Endothelial cell (in vitro differentiated cells): ENCODE data around the gene UVRAG. TPM values are rescaled to one million over a fixed set of nuclear protein-coding genes. Genes with fewer than 3 reads are reported as not detected.

ENCODE experiments used
- DNase-seq: peaks from one replicate; pipeline ENCODE4 v3.0.0; 2021; ENCODE audit warnings: low spot score
- H3K27ac Mint-ChIP-seq: one replicate; pipeline ENCODE4 v1.8.0; 2021; ENCODE audit warnings: mixed read lengths, inconsistent platforms; ENCODE audit not compliant: unreplicated experiment
- H3K27me3 Mint-ChIP-seq: one replicate; pipeline ENCODE4 v1.8.0; 2021; ENCODE audit warnings: mild to moderate bottlenecking, moderate library complexity, mixed read lengths, inconsistent platforms; ENCODE audit not compliant: unreplicated experiment
- H3K36me3 Mint-ChIP-seq: one replicate; pipeline ENCODE4 v1.8.0; 2021; ENCODE audit warnings: mild to moderate bottlenecking, low read depth, mixed read lengths, inconsistent platforms; ENCODE audit not compliant: unreplicated experiment
- H3K4me1 Mint-ChIP-seq: one replicate; pipeline ENCODE4 v1.8.0; 2021; ENCODE audit warnings: mild to moderate bottlenecking, mixed read lengths, inconsistent platforms; ENCODE audit not compliant: unreplicated experiment
- H3K4me3 Mint-ChIP-seq: one replicate; pipeline ENCODE4 v1.8.0; 2021; ENCODE audit warnings: mild to moderate bottlenecking, mixed read lengths, inconsistent platforms; ENCODE audit not compliant: unreplicated experiment
- H3K9me3 Mint-ChIP-seq: one replicate; pipeline ENCODE4 v1.8.0; 2021; ENCODE audit warnings: mixed read lengths, inconsistent platforms; ENCODE audit not compliant: unreplicated experiment
- total RNA-seq: library from RNA; stranded (reverse); fragmentation: NEBNext Ultra II Directional; extraction: Animal tissue kit (Norgen Biotek cat#: 25700); gene quantifications from one replicate; pipeline ENCODE4 v1.2.1, GENCODE V29; 2021; ENCODE audit not compliant: unreplicated experiment
- TF ChIP-seq, protein P1 (sequence below): fragments of 200-600 bp; sonication (generic); IDR thresholded peaks from one replicate; pipeline ENCODE4 v1.5.0; 2021; ENCODE audit warnings: antibody characterized with exemption; ENCODE audit not compliant: unreplicated experiment

UVRAG gene
- total RNA-seq, 1 donor from 2014 or later: 25.0 TPM

DNA sequence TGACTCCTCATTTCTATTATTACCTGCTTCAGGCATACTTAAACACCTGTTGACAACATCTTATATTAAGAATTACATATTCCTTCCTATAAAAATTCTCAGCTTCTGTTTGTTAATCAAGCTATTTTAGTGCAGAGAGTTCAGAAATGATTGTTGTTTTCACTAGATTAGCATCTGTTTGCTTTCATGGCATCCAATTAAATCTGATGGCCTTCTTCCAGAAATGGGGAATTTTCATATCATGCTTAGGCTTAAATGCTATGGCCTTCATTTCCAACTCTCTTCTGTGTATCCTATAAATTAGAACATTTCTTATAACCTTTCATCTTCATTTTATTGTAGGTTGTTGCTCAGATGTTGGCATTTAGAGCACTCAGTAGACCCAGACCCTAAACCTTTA lies 211.3 kb downstream of the UVRAG start:
- Mint-ChIP-seq H3K4me1 (peaks cover 9% of the 10 kb centered on the region), H3K36me3 (peaks cover 15% of the 10 kb centered on the region), H3K4me3 (no peak overlapping the region), H3K27me3 (peaks cover 3% of the 10 kb centered on the region), H3K9me3 (no peaks in the 10 kb centered on the region), H3K27ac (no peak overlapping the region)
- no peak for DNase-seq
- TF ChIP-seq, protein P1, sequence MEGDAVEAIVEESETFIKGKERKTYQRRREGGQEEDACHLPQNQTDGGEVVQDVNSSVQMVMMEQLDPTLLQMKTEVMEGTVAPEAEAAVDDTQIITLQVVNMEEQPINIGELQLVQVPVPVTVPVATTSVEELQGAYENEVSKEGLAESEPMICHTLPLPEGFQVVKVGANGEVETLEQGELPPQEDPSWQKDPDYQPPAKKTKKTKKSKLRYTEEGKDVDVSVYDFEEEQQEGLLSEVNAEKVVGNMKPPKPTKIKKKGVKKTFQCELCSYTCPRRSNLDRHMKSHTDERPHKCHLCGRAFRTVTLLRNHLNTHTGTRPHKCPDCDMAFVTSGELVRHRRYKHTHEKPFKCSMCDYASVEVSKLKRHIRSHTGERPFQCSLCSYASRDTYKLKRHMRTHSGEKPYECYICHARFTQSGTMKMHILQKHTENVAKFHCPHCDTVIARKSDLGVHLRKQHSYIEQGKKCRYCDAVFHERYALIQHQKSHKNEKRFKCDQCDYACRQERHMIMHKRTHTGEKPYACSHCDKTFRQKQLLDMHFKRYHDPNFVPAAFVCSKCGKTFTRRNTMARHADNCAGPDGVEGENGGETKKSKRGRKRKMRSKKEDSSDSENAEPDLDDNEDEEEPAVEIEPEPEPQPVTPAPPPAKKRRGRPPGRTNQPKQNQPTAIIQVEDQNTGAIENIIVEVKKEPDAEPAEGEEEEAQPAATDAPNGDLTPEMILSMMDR: no peak

DNA sequence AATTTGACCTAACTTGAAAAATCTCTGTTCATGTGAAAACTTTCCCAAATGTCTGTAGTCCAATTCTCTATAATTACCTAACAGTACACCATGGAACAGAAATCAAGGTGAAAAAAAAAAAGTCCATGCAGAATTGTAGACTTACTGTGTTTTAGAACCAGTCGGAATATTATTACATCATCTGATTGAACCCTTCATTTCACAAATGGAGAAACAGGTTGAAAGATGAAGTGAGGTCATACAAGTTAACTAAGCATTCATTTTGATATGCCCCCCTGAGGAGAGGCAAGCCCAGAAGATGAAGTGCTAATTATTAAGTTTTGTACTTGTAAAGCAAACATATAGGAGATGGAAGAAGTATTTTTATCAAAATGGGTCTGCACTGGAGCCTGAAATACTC lies 211.9 kb downstream of the UVRAG start:
- H3K4me3 Mint-ChIP-seq: no peak overlapping the region
- H3K36me3 Mint-ChIP-seq: peaks cover 12% of the 10 kb centered on the region
- peaks cover 3% of the 10 kb centered on the region for H3K27me3 Mint-ChIP-seq
- TF ChIP-seq, protein P1: no peak
- H3K9me3 Mint-ChIP-seq: no peaks in the 10 kb centered on the region
- peaks cover 9% of the 10 kb centered on the region for H3K4me1 Mint-ChIP-seq
- no peak overlapping the region for H3K27ac Mint-ChIP-seq
- no peak for DNase-seq

DNA sequence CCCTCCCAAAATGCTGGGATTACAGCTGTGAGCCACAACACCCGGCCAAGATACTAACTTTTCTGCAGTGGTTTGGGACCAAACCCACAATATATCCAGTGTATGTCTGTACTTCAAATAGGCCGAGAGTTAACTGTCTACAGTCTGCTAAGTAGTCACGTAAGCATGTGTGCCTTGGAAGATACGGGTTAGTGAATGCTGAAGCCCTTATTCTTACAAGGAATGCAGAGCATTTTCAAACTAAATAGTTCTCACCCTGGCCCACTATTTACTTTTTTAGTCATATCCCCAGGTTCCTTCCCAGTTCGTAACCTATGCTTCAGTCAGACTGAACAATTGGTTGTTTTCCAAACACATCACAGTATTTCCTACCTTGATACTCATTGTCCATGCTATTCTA lies 215.3 kb downstream of the UVRAG start:
- Mint-ChIP-seq H3K27me3 (peaks cover 5% of the 10 kb centered on the region), H3K9me3 (no peaks in the 10 kb centered on the region), H3K27ac (no peak overlapping the region), H3K36me3 (peaks cover 12% of the 10 kb centered on the region), H3K4me1 (peaks cover 9% of the 10 kb centered on the region), H3K4me3 (no peak overlapping the region)
- DNase-seq: no peak
- TF ChIP-seq, protein P1: no peak

DNA sequence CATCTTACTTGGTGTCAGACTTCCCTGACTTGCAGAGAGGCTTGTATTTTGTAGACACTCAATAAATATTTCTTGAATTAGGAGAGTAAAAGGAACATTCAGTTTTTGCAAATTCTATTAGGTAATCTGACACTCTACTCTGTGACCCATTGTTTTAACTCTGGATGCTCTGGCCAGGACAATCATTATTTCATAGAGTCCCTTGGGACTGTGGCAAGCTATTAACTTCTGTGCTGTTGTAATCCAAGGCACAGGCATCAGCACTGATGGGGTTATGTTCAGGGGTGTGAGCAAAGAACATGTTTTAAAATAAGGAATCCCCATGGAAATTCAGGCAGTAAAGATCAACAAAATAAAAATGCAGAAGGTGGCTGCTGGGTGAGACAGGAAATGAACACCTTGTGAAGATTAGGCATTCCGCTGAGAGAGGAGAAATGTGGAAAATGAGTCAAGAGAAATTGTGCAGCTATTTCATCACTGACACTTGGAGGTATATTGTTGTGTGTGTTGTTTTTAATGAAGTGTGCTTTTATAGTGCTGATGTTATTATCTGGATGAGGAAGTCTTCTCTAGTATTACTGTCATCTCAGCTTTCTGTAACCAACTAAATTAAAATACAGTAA lies 216.1 kb downstream of the UVRAG start:
- no peak for DNase-seq
- Mint-ChIP-seq H3K27ac (no peak overlapping the region), H3K4me3 (no peak overlapping the region), H3K9me3 (no peaks in the 10 kb centered on the region), H3K36me3 (peaks cover 12% of the 10 kb centered on the region), H3K4me1 (peaks cover 9% of the 10 kb centered on the region), H3K27me3 (peaks cover 5% of the 10 kb centered on the region)
- TF ChIP-seq, protein P1: no peak

DNA sequence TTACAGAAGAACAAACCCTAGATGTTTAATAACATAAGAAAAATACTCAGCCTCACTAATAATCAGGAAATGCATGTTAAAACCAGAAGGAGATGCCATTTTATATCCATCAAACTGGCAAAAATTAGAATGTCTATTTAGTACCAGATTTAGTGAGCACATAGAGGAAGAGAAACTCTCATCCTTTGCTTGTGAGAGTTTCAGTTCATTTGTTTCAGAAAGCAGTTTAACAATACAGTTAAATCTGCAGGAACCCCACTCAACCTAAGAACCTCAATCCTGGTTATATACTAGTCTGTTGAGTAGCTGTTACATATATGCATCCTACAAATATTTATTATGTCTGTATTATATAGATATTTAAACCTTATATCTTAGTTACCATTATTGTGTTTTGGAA lies 218.7 kb downstream of the UVRAG start:
- Mint-ChIP-seq H3K9me3 (no peaks in the 10 kb centered on the region), H3K4me3 (no peak overlapping the region), H3K27ac (no peak overlapping the region), H3K36me3 (peaks cover 5% of the 10 kb centered on the region), H3K4me1 (peaks cover 9% of the 10 kb centered on the region), H3K27me3 (peaks cover 5% of the 10 kb centered on the region)
- TF ChIP-seq, protein P1: no peak
- no peak for DNase-seq
